Skin epidermis (tissue), 12 donors: ENCODE measurements around the gene SBK3.
"Not testable (repeated sequence)": the region's sequence is repeated elsewhere in the genome, so short reads cannot be mapped to it uniquely, and the experiment has no call there.

ENCODE experiments used
- H3K27ac ChIP-seq, 21 experiments: fragments of 200-600 bp; sonication (generic) in 11 of 21; one replicate each; pipeline ENCODE4 v1.5.0; 2020; ENCODE audit warnings: mild to moderate bottlenecking in 3 of 21, inconsistent platforms in 2 of 21, moderate library complexity in 2 of 21
- H3K4me3 ChIP-seq, 7 experiments: fragments of 200-600 bp; sonication (generic) in 2 of 7; one replicate each; pipeline ENCODE4 v1.5.0; 2020; ENCODE audit warnings: inconsistent platforms in 2 of 7, mild to moderate bottlenecking in 2 of 7, moderate library complexity in 1 of 7

The SBK3 gene

GRCh38 chr19:55525289-55526101 lies 19.8 kb downstream of the SBK3 start:
- no peak overlapping the region for H3K27ac ChIP-seq
- H3K4me3 ChIP-seq, result no peak overlapping the region

GRCh38 chr19:55520691-55521292 lies 24.6 kb downstream of the SBK3 start:
- H3K4me3 ChIP-seq, result no peak overlapping the region
- no peak overlapping the region for H3K27ac ChIP-seq

GRCh38 chr19:55519451-55520311 lies 25.7 kb downstream of the SBK3 start:
- Histone ChIP-seq H3K27ac (no peak overlapping the region), H3K4me3 (no peak overlapping the region)

- peak overlapping the region in 20 of 21 experiments; percentile 36 to 91 (median 83) for H3K27ac ChIP-seq
- H3K4me3 ChIP-seq, result peak overlapping the region; percentile 21 to 48 (median 27)
These were observed 28.3 kb downstream of the SBK3 start for GRCh38 chr19:55516878-55517620.

GRCh38 chr19:55508120-55508519 lies 37.2 kb downstream of the SBK3 start:
- no peak overlapping the region for H3K27ac ChIP-seq
- no peak overlapping the region for H3K4me3 ChIP-seq

- H3K27ac ChIP-seq, result no peak overlapping the region
- H3K4me3 ChIP-seq, result no peak overlapping the region
These were observed 40.4 kb downstream of the SBK3 start for GRCh38 chr19:55504981-55505380.

- peak overlapping the region in 6 of 7 experiments; percentile 13 to 44 (median 30) for H3K4me3 ChIP-seq
- H3K27ac ChIP-seq, result peak overlapping the region in 5 of 21 experiments; percentile 45 to 84 (median 66)
These were observed 41.1 kb downstream of the SBK3 start for GRCh38 chr19:55504252-55504603.

GRCh38 chr19:55503502-55504251 lies 41.7 kb downstream of the SBK3 start:
- H3K4me3 ChIP-seq, result peak overlapping the region; percentile 13 to 44 (median 30)

GRCh38 chr19:55503157-55503501 lies 42.2 kb downstream of the SBK3 start:
- Histone ChIP-seq H3K27ac (no peak overlapping the region), H3K4me3 (peak overlapping the region in 3 of 7 experiments; percentile 13 to 44 (median 41))

More at GRCh38 chr19:55503502-55504251, 41.7 kb downstream of the SBK3 start:
- H3K27ac ChIP-seq, result peak overlapping the region in 11 of 21 experiments; percentile 38 to 84 (median 64)

GRCh38 chr19:55502197-55502952 lies 43.0 kb downstream of the SBK3 start:
- H3K27ac ChIP-seq, result no peak overlapping the region
- H3K4me3 ChIP-seq, result no peak overlapping the region

- H3K4me3 ChIP-seq, result no peak overlapping the region
- H3K27ac ChIP-seq, result peak overlapping the region in 1 of 21 experiments; percentile 37
These were observed 44.9 kb downstream of the SBK3 start for GRCh38 chr19:55500368-55500952.

GRCh38 chr19:55498246-55498840 lies 47.0 kb downstream of the SBK3 start:
- H3K27ac ChIP-seq, result no peak overlapping the region
- no peak overlapping the region for H3K4me3 ChIP-seq

GRCh38 chr19:55497763-55498162 lies 47.6 kb downstream of the SBK3 start:
- no peak overlapping the region for H3K4me3 ChIP-seq
- no peak overlapping the region for H3K27ac ChIP-seq

- H3K27ac ChIP-seq, H3K4me3 ChIP-seq: not testable (repeated sequence)
These were observed 48.5 kb downstream of the SBK3 start for GRCh38 chr19:55496820-55497219.

- H3K4me3 ChIP-seq, result no peak overlapping the region
- H3K27ac ChIP-seq, result no peak overlapping the region
These were observed 49.5 kb downstream of the SBK3 start for GRCh38 chr19:55495646-55496349.

- Histone ChIP-seq H3K4me3 (peak overlapping the region in 6 of 7 experiments; percentile 11 to 33 (median 20)), H3K27ac (peak overlapping the region in 18 of 21 experiments; percentile 9 to 88 (median 60))
These were observed 51.1 kb downstream of the SBK3 start for GRCh38 chr19:55494172-55494761.
